GM10847 (cell line): ENCODE results near the gene IFI30.
A peak's percentile ranks its signal among the peaks of the same experiment; 100 is the strongest.

ENCODE experiments used
- POLR2A ChIP-seq: IDR thresholded peaks from 2 replicates; pipeline ENCODE4 v1.6.1; 2011; ENCODE audit not compliant: insufficient read length; ENCODE audit errors: extremely low read depth

IFI30 gene

DNA sequence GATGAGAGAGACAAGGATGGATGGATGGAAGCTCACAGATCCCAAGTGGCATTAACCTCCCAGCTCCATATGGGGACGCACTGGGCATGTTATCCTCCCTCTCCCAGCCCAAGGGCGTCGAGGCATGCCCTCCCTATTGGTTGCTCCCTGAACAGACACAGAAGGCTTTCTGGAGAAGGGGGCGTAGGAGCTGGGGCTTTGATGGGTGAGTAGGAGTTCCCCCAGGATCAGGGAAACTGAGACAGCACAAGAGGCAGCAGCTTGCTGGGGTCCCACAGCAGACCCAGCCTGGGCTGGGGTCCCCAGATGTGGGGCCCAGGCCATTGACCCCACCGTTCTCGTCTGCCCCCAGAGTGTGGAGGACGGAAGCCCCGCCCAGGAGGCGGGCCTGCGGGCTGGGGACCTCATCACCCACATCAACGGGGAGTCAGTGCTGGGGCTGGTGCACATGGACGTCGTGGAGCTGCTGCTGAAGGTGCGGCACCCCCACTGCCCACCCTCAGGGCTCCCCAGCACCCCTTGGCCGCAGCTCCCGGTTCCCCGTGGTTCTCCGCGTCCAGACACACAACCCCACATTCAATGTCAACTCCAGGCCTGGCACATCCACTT lies 28.1 kb upstream of the IFI30 start:
- no peak for TF ChIP-seq POLR2A

GRCh38 chr19:18147396-18147795 lies 26.2 kb upstream of the IFI30 start:
- no peak for TF ChIP-seq POLR2A

- no peak for TF ChIP-seq POLR2A
Measured at GRCh38 chr19:18149596-18149975, 24.0 kb upstream of the IFI30 start.

- no peak for TF ChIP-seq POLR2A
Measured at GRCh38 chr19:18150776-18151624, 22.6 kb upstream of the IFI30 start.

- peak; percentile 49 for TF ChIP-seq POLR2A
Measured at GRCh38 chr19:18152442-18152816, 21.2 kb upstream of the IFI30 start.

DNA sequence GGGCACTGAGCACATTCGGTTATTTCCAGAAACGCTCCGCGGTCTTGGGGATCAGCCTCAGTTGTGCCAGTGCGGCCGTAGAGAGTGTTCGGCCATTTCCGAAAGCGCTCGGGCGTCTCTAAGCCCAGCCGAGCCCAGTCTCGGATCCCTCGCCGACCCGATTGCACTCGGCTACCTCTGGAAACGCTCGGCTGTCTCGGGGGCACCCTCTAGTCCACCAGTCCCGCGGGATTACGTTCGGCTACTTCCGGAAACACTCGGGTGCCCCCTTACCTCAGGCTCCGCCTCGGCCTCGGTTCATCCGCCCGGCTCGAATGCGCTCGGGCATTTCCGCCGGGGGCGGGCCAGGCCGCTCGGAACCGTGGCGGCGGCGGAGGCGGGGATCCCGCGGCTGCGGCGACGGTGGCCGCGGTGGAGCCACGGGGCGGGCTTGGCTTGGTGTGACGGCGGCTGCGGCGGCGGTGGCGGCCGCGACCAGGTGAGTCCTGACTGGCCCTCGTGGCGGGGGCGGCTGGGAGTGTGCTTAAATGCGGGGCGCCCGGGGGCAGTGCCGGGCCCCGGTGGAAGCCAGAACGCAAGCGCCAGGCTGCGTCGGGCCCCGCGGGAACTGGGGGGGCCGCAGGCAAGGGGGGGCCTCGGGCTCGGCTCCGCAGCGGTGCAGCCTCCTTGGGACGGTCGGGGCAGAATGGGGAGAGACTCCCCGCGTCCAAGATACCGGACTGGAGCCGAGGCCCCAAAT lies 20.6 kb upstream of the IFI30 start, which contains the start of gene PIK3R2:
Gene PIK3R2 (plus strand): TSS at position 347 of the 739 bp plus-strand sequence. CDS start 2,717 bp downstream, outside the sequence.
- TF ChIP-seq POLR2A, result no peak

DNA sequence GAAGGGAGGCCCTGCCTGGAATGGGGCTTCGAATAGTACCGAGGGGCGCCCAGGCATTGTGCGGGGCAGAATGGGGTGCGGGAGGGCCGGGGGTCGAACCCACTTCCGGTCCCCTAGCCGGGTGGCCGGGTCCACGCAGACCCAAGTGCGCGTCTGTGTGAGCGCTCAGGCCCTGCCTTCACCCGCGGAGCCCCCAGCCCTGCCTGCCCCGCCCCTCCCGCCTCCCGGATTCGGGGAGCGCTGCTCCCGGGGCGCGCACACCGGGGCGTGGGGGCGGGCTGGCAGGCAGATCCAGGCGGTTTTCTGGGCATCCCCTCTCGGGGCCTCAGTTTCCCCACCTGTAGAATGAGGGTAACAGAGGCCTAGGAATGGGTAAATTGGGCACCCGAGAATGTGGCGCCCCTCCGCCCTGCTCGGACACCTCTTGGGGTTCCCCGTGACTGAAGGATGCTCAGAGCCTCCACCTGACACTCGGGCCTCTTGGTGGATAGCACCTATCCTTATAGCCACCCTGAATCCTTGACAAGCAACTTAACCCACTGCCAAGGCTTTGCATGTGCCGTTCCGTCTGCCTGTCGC lies 20.0 kb upstream of the IFI30 start:
- TF ChIP-seq POLR2A, result no peak

DNA sequence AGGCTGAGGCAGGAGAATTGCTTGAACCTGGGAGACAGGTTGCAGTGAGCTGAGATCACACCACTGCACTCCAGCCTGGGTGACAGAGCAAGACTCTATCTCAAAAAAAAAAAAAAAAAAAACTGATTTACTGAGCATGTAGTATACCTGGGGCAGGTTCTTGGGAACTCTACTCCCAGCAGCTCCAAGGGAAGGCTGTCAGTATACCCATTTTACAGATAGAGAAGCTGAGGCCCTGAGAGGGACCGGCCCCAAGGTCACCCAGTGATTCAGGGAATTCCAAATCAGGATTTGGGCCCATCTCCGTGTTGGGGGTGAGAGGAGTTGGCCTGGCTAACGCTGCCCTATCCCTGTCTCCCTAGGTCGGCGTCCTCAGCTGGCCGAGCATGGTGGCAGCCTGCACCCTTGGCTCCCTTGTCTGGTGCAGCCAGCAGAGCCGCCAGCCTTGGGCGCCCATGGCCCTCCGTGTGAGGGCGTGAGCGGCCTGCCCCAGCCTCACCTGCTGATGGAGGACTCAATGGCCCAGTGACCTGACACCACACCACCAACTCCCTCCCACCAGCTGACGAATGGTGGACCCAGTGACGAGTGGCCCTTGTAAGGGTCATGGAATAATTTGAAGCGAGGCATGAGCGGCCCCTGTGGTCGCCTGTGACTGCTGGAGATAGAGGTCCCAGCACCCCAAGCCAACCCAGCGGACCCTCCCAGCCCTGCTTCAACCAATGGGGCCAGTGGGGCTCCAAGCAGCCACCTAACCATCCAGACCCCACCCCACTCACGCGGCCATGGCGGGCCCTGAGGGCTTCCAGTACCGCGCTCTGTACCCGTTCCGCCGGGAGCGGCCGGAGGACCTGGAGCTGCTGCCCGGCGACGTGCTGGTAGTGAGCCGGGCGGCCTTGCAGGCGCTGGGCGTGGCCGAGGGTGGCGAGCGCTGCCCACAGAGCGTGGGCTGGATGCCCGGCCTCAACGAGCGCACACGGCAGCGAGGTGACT lies 18.2 kb upstream of the IFI30 start:
- no peak for TF ChIP-seq POLR2A

GRCh38 chr19:18156268-18156667 lies 17.3 kb upstream of the IFI30 start:
- no peak for TF ChIP-seq POLR2A

DNA sequence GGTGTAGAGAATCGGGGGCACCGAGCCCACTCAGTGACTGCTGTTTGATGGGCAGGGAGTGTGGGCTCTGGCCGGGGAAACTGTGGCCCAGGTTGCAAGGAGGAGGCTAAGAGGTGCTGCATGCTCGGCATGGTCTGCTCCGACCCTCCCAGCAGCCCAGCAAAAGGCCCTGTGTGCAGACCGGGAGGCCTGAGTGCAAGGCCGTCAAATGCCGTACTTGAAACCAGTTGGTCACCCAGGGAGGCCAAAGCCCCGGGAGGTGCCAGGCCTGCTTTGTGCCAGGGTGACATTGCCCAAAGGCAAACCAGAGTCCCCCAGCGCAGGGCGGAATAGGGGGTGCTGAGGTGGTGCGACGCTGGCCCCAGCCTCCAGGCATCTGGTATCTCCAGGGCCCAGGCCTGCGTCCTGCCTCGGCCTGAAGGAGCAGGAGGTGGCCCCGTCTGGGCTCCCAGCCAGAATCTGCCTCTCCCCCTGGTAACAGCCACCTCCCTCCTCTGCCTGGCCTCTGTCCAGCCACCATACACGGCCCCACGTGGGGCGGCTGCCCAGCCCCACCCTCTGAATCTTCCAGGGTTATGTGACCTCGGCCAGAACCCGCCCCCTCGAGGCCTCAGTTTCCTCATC lies 16.7 kb upstream of the IFI30 start:
- no peak for TF ChIP-seq POLR2A

- no peak for TF ChIP-seq POLR2A
Measured at GRCh38 chr19:18157465-18158063, 16.0 kb upstream of the IFI30 start.

DNA sequence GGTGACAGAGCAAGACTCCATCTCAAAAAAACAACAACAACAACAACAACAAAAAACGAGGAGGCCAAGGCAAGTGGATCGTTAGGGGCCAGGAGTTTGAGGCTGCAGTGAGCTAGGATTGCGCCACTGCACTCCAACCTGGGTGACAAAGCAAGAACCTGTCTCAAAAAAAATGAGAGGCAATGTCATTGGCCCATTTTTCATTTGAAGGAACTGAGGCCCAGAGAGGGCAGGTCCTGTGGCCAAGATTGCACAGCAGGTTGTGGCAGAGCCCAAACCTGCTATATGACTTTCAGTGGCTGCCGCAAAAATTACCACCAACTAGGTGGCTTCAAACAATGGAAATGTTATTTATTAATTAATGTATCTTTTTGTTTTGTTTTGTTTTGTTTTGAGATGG lies 15.1 kb upstream of the IFI30 start:
- no peak for TF ChIP-seq POLR2A

DNA sequence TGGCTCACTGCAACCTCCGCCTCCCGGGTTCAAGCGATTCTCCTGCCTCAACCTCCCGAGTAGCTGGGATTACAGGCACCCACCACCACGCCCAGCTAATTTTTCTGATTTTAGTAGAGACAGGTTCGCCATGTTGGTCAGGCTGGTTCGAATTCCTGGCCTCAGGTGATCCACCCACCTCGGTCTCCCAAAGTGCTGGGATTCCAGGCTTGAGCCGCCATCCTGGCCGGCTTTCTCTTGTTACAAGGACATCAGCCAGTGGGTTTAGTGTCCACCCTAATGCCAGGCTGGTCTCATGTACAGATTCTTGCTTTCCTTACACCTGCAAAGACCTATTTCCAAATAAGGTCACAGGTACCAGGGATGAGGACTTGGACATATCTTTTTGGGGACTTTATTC lies 13.8 kb upstream of the IFI30 start:
- TF ChIP-seq POLR2A, result no peak

GRCh38 chr19:18160493-18160970 lies 13.1 kb upstream of the IFI30 start:
- no peak for TF ChIP-seq POLR2A
